Lung (tissue), 12 donors: ENCODE results near the gene ACP7. TPM values are rescaled to one million over a fixed set of nuclear protein-coding genes. Genes with fewer than 3 reads are reported as not detected.

Source experiments
- ATAC-seq: fragments of 200-7000 bp; cut with Tn5 transposase; one replicate; pipeline ENCODE4 v1.9.1; 2020; ENCODE audit warnings: moderate number of reproducible peaks; ENCODE audit not compliant: insufficient read depth, low FRiP score
- DNase-seq, 3 donors: peaks; one replicate each; pipeline ENCODE4 v3.0.0-alpha.2; 2013 to 2017
- H3K27ac ChIP-seq, 2 donors: one replicate each; pipeline ENCODE4 v1.5.1; 2013; ENCODE audit warnings: mild to moderate bottlenecking in 2 of 2, moderate library complexity in 2 of 2, control low read depth in 1 of 2, inconsistent platforms in 1 of 2, low read depth in 1 of 2, low read length in 1 of 2
- H3K27me3 ChIP-seq, 3 donors: one replicate each; pipeline ENCODE4 v1.5.1; 2013; ENCODE audit warnings: low read length in 2 of 3; ENCODE audit not compliant: control insufficient read depth in 3 of 3, insufficient read depth in 3 of 3
- H3K36me3 ChIP-seq, 4 donors: one replicate each; pipeline ENCODE4 v1.5.1; 2013; ENCODE audit warnings: low read length in 4 of 4, mild to moderate bottlenecking in 1 of 4, moderate library complexity in 1 of 4; ENCODE audit not compliant: control insufficient read depth in 4 of 4, insufficient read depth in 4 of 4
- H3K4me1 ChIP-seq, 5 donors: one replicate each; pipeline ENCODE4 v1.5.1; 2013; ENCODE audit warnings: low read length in 5 of 5, mild to moderate bottlenecking in 2 of 5, moderate library complexity in 1 of 5; ENCODE audit not compliant: control insufficient read depth in 5 of 5, insufficient read depth in 5 of 5
- H3K4me3 ChIP-seq: one replicate; pipeline ENCODE4 v1.5.1; 2013; ENCODE audit warnings: mild to moderate bottlenecking, control low read depth, moderate library complexity
- H3K9ac ChIP-seq, 2 donors: one replicate each; pipeline ENCODE4 v1.5.1; 2013; ENCODE audit warnings: low read length in 2 of 2, control low read depth in 1 of 2; ENCODE audit not compliant: insufficient read depth in 1 of 2
- H3K9me3 ChIP-seq, 4 donors: one replicate each; pipeline ENCODE4 v1.5.1; 2013; ENCODE audit warnings: low read length in 3 of 4, mild to moderate bottlenecking in 1 of 4, moderate library complexity in 1 of 4; ENCODE audit not compliant: control insufficient read depth in 4 of 4, insufficient read depth in 3 of 4
- WGBS, 2 donors: extraction: QIAGEN DNeasy Blood & Tissue Kit; methylation state at CpG; one replicate each; pipeline ENCODE4 v1.1.7; 2013; 5-methylcytosine and 5-hydroxymethylcytosine counted together
- polyA plus RNA-seq, 2 donors: library from polyadenylated mRNA; stranded (reverse); fragments of 200-250 nt; gene quantifications; one replicate each; pipeline ENCODE4 v1.2.1, GENCODE V29; 2013
- total RNA-seq, 2 donors: library from RNA; depleted of rRNA in 1 of 2; stranded (reverse); fragments of >200 nt in 1 of 2; gene quantifications; one replicate each; pipeline ENCODE4 v1.2.1, GENCODE V29; 2014 to 2021
- TF ChIP-seq, protein P1 (sequence below): IDR thresholded peaks from 2 replicates; pipeline ENCODE4 v1.5.1; 2012; ENCODE audit warnings: mild to moderate bottlenecking; ENCODE audit errors: control extremely low read depth, extremely low read depth
- donor health status: control.
- donor health status: control.
- donor health status: Bipolar disorder and iron deficiency.
- donor health status: healthy.
- donor health status: DM: yes; HTN: yes; CAD: no.

The ACP7 gene
- total and polyA plus RNA-seq, 4 donors = 0.03 TPM; not detected in 3

DNA sequence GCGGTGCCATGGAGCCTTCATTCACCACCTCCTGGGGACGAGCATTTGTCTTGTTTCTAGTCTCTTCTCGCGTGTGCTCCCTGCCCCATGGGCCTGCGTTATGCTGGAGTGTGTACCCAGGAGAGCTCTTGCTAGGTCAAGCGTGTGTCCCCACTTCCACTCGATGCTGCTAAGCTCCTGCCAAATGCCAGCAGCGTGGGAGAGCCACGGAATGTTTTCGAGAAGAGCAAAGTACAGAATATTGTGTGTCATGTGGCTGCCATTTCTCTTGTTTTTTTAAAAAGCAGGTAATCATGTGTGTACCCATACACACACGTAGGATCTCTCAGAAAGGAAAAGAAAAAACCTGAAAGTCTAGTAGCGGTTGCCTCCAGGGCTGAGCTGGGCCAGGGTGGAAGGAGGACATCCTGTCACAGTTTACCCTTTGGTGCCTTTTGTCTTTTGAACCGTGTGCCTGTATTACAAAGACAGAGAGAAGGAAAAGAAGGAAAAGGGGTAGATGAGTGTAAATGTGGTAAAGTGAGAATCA lies 70.0 kb downstream of the ACP7 start:
- no peaks in the 10 kb centered on the region for H3K27me3 ChIP-seq
- peaks cover 0 to 1% (median under 1%) of the 10 kb centered on the region in 4 donors for H3K36me3 ChIP-seq
- H3K4me3 ChIP-seq = no peak overlapping the region
- ATAC-seq = no peak
- H3K4me1 ChIP-seq = peaks cover 0 to 39% (median 32%) of the 10 kb centered on the region in 5 donors
- TF ChIP-seq, protein P1, sequence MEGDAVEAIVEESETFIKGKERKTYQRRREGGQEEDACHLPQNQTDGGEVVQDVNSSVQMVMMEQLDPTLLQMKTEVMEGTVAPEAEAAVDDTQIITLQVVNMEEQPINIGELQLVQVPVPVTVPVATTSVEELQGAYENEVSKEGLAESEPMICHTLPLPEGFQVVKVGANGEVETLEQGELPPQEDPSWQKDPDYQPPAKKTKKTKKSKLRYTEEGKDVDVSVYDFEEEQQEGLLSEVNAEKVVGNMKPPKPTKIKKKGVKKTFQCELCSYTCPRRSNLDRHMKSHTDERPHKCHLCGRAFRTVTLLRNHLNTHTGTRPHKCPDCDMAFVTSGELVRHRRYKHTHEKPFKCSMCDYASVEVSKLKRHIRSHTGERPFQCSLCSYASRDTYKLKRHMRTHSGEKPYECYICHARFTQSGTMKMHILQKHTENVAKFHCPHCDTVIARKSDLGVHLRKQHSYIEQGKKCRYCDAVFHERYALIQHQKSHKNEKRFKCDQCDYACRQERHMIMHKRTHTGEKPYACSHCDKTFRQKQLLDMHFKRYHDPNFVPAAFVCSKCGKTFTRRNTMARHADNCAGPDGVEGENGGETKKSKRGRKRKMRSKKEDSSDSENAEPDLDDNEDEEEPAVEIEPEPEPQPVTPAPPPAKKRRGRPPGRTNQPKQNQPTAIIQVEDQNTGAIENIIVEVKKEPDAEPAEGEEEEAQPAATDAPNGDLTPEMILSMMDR = no peak
- no peaks in the 10 kb centered on the region for H3K9me3 ChIP-seq
- peak overlapping the region in 1 of 2 donors; percentile 2 for H3K27ac ChIP-seq
- DNase-seq = no peak
- no peak overlapping the region for H3K9ac ChIP-seq
- WGBS, 2 donors = 63 to 84% methylated on average over 13 of the region's 13 CpGs

DNA sequence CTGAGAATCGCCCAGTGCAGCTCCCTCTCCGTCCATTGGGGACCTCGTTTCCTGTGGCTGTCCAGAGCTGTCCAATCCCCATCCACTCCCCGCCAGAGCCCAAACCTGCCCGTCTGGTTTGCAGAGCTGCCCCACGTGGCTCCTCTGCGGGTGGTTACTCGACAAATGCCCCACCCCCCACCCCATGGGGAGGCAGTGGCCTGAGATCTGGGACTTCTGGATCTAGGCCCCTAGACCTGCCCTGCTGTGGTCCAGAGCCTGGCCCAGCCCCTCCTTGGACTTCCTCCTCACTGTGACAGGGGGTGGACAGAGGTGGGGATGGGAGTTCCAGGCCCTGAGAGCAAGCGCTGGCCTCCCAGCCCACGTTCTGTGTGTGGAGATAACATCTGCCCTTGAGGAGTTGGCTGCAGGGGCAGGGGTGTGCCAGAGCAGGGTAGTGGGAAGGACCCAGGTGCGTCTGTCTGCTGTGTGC lies 70.5 kb downstream of the ACP7 start:
- DNase-seq = peak; percentile 50 to 73 (median 65)
- ATAC-seq = peak; percentile 5
- Histone ChIP-seq H3K27me3 (no peaks in the 10 kb centered on the region), H3K9me3 (no peaks in the 10 kb centered on the region), H3K4me3 (no peak overlapping the region), H3K36me3 (no peaks in the 10 kb centered on the region), H3K27ac (peak overlapping the region in 1 of 2 donors; percentile 2), H3K9ac (no peak overlapping the region), H3K4me1 (peaks cover 0 to 41% (median 32%) of the 10 kb centered on the region in 5 donors)
- WGBS, 2 donors = 52 to 67% methylated on average over 11 of the region's 11 CpGs
- TF ChIP-seq, protein P1 = no peak

DNA sequence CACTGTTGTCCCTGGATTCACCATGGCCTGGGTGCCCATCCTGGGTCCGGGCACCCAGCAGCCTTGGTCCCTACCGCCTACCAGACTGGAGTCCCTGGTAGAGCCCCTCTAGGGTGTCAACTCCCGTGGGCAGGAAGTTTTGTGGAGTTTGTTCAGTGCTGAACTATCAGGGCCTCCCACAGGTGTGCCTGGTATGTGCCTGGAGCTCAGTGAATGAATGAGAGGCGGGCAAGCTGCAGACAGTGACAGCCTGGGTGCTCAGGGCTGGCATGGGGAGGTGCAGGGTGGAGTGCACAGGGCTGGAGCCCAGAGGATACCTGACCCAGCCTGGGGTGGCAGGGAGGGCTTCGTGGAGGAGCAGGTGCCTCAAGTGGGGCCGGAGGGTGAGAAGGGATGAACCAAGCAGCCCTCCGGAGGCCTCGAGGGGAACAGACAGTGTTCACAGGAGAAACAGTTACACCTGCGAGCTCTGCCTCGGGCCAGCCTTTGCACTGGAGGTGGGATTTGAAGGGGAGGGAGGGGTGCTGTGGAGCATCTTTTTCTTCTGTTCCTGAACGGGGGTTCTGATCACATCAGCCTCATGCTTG lies 71.0 kb downstream of the ACP7 start:
- Histone ChIP-seq H3K4me3 (no peak overlapping the region), H3K27me3 (no peaks in the 10 kb centered on the region), H3K4me1 (peaks cover 0 to 46% (median 34%) of the 10 kb centered on the region in 5 donors), H3K9me3 (no peaks in the 10 kb centered on the region), H3K27ac (peak overlapping the region in 1 of 2 donors; percentile 14), H3K36me3 (no peaks in the 10 kb centered on the region), H3K9ac (no peak overlapping the region)
- ATAC-seq (no peak), DNase-seq (no peak)
- TF ChIP-seq, protein P1 = no peak
- WGBS, 2 donors = 79 to 83% methylated on average over 11 of the region's 11 CpGs
